Measurements from ENCODE around the gene MOV10L1.
"Not testable (repeated sequence)": the region's sequence is repeated elsewhere in the genome, so short reads cannot be mapped to it uniquely, and the experiment has no call there.

MOV10L1 gene

DNA sequence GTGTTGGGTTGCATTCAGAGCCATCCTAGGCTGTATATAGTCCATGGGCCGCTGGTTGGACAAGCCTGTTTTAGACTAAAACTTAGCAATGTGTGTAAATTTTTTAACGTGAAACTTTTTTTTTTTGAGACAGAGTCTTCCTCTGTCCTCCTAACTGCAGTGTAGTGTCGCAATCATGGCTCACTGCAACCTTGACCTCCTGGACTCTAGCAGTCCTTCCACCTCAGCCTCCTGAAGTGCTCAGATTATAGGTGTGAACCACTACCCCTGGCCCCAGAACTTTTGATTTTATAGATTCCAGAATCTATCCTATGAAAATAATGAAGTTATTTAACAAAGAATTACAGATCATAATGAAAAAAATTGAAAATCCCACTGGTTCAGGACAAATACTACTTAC, 50.8 kb downstream of the MOV10L1 start:
- Histone ChIP-seq H3K27me3 (ENCODE audit: control insufficient read depth in 1 of 2, insufficient read depth in 2 of 2, low read length in 2 of 2) (peaks cover 0 to 7% of the 10 kb centered on the region in 2 donors), H3K4me1 (ENCODE audit: control insufficient read depth, insufficient read depth, low read length) (peaks cover 4% of the 10 kb centered on the region), H3K9ac (ENCODE audit: low read length in 2 of 2) (no peak overlapping the region), H3K9me3 (ENCODE audit: control insufficient read depth in 2 of 2, low read length in 2 of 2) (no peaks in the 10 kb centered on the region), H3K27ac (ENCODE audit: low read length) (no peak overlapping the region), H3K4me3 (ENCODE audit: low read length in 2 of 2) (no peak overlapping the region), H3K36me3 (ENCODE audit: control insufficient read depth in 2 of 2, insufficient read depth in 2 of 2, low read length in 2 of 2) (no peaks in the 10 kb centered on the region)

- Histone ChIP-seq H3K36me3 (ENCODE audit: control insufficient read depth in 2 of 2, insufficient read depth in 2 of 2, low read length in 2 of 2) (no peaks in the 10 kb centered on the region), H3K4me3 (ENCODE audit: low read length in 2 of 2) (no peak overlapping the region), H3K9ac (ENCODE audit: low read length in 2 of 2) (no peak overlapping the region), H3K9me3 (ENCODE audit: control insufficient read depth in 2 of 2, low read length in 2 of 2) (no peaks in the 10 kb centered on the region), H3K27me3 (ENCODE audit: control insufficient read depth in 1 of 2, insufficient read depth in 2 of 2, low read length in 2 of 2) (peaks cover 0 to 7% of the 10 kb centered on the region in 2 donors), H3K4me1 (ENCODE audit: control insufficient read depth, insufficient read depth, low read length) (peaks cover 3% of the 10 kb centered on the region), H3K27ac (ENCODE audit: low read length) (no peak overlapping the region)
Measured at GRCh38 chr22:50141462-50141861, 51.7 kb downstream of the MOV10L1 start.

- no peak overlapping the region for H3K9ac ChIP-seq (ENCODE audit: low read length in 2 of 2)
- peaks cover 1% of the 10 kb centered on the region for H3K4me1 ChIP-seq (ENCODE audit: control insufficient read depth, insufficient read depth, low read length)
Measured at GRCh38 chr22:50141891-50142363, 52.1 kb downstream of the MOV10L1 start.

GRCh38 chr22:50143096-50143495, 53.3 kb downstream of the MOV10L1 start:
- Histone ChIP-seq H3K4me1 (ENCODE audit: control insufficient read depth, insufficient read depth, low read length) (peaks cover 5% of the 10 kb centered on the region), H3K9me3 (ENCODE audit: control insufficient read depth in 2 of 2, low read length in 2 of 2) (no peaks in the 10 kb centered on the region), H3K9ac (ENCODE audit: low read length in 2 of 2) (no peak overlapping the region), H3K27ac (ENCODE audit: low read length) (no peak overlapping the region), H3K36me3 (ENCODE audit: control insufficient read depth in 2 of 2, insufficient read depth in 2 of 2, low read length in 2 of 2) (no peaks in the 10 kb centered on the region), H3K27me3 (ENCODE audit: control insufficient read depth in 1 of 2, insufficient read depth in 2 of 2, low read length in 2 of 2) (peaks cover 0 to 7% of the 10 kb centered on the region in 2 donors), H3K4me3 (ENCODE audit: low read length in 2 of 2) (no peak overlapping the region)

More at GRCh38 chr22:50141891-50142363, 52.1 kb downstream of the MOV10L1 start:
- Histone ChIP-seq H3K9me3 (ENCODE audit: control insufficient read depth in 2 of 2, low read length in 2 of 2) (no peaks in the 10 kb centered on the region), H3K36me3 (ENCODE audit: control insufficient read depth in 2 of 2, insufficient read depth in 2 of 2, low read length in 2 of 2) (no peaks in the 10 kb centered on the region), H3K27me3 (ENCODE audit: control insufficient read depth in 1 of 2, insufficient read depth in 2 of 2, low read length in 2 of 2) (peaks cover 0 to 7% of the 10 kb centered on the region in 2 donors), H3K27ac (ENCODE audit: low read length) (no peak overlapping the region), H3K4me3 (ENCODE audit: low read length in 2 of 2) (no peak overlapping the region)

- Histone ChIP-seq H3K27me3 (ENCODE audit: control insufficient read depth in 1 of 2, insufficient read depth in 2 of 2, low read length in 2 of 2) (peaks cover 0 to 7% of the 10 kb centered on the region in 2 donors), H3K27ac (ENCODE audit: low read length) (no peak overlapping the region), H3K36me3 (ENCODE audit: control insufficient read depth in 2 of 2, insufficient read depth in 2 of 2, low read length in 2 of 2) (no peaks in the 10 kb centered on the region), H3K4me3 (ENCODE audit: low read length in 2 of 2) (no peak overlapping the region), H3K9me3 (ENCODE audit: control insufficient read depth in 2 of 2, low read length in 2 of 2) (no peaks in the 10 kb centered on the region), H3K4me1 (ENCODE audit: control insufficient read depth, insufficient read depth, low read length) (peaks cover 5% of the 10 kb centered on the region), H3K9ac (ENCODE audit: low read length in 2 of 2) (no peak overlapping the region)
Measured at GRCh38 chr22:50144005-50144614, 54.3 kb downstream of the MOV10L1 start.

DNA sequence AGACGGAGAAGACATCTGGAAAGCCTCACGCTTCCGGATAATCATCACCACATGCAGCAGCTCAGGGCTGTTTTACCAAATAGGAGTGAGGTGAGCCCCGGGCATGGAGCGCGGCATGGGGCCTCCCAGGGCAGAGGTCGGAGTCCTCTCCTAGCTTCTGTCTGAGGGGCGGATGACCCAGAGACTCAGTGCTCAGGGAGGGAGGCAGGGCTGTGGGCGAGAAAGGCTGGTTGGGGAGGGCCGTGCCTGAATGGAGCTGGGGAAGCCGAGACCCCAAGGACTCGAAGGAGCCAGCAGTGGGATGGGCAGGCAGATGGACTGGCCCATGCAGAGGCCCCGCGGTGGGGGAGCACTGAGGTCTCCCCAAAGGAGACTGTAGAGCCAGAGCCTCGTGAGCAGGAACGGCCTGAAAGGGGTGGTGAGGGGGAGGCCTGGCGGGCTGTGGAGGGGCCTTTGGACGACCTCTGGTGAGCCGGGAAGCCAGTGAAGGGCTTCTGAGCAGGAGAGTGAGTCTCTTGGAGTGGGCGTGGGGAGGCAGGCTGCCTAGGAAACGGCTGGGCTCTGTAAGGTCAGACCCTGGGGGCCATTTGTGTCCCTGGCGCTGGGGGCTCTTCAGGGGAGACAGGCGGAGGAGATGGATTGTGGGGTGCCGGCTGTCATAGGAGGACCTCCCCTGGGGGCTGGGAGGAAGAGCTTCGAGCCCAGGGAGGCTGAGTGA, 56.1 kb downstream of the MOV10L1 start:
- Histone ChIP-seq H3K36me3 (ENCODE audit: control insufficient read depth in 2 of 2, insufficient read depth in 2 of 2, low read length in 2 of 2) (no peaks in the 10 kb centered on the region), H3K4me1 (ENCODE audit: control insufficient read depth, insufficient read depth, low read length) (peaks cover 5% of the 10 kb centered on the region), H3K9me3 (ENCODE audit: control insufficient read depth in 2 of 2, low read length in 2 of 2) (no peaks in the 10 kb centered on the region), H3K9ac (ENCODE audit: low read length in 2 of 2) (no peak overlapping the region), H3K27me3 (ENCODE audit: control insufficient read depth in 1 of 2, insufficient read depth in 2 of 2, low read length in 2 of 2) (peaks cover 0 to 4% of the 10 kb centered on the region in 2 donors), H3K4me3 (ENCODE audit: low read length in 2 of 2) (no peak overlapping the region), H3K27ac (ENCODE audit: low read length) (no peak overlapping the region)

GRCh38 chr22:50146439-50147238, 56.8 kb downstream of the MOV10L1 start:
- no peak overlapping the region for H3K27ac ChIP-seq (ENCODE audit: low read length)
- no peak overlapping the region for H3K9ac ChIP-seq (ENCODE audit: low read length in 2 of 2)
- H3K27me3 ChIP-seq (ENCODE audit: control insufficient read depth in 1 of 2, insufficient read depth in 2 of 2, low read length in 2 of 2): peaks cover 0 to 4% of the 10 kb centered on the region in 2 donors
- no peaks in the 10 kb centered on the region for H3K36me3 ChIP-seq (ENCODE audit: control insufficient read depth in 2 of 2, insufficient read depth in 2 of 2, low read length in 2 of 2)
- peak overlapping the region in 1 of 2 donors; percentile 35 for H3K4me3 ChIP-seq (ENCODE audit: low read length in 2 of 2)
- no peaks in the 10 kb centered on the region for H3K9me3 ChIP-seq (ENCODE audit: control insufficient read depth in 2 of 2, low read length in 2 of 2)
- peaks cover 5% of the 10 kb centered on the region for H3K4me1 ChIP-seq (ENCODE audit: control insufficient read depth, insufficient read depth, low read length)

GRCh38 chr22:50147258-50148165, 57.7 kb downstream of the MOV10L1 start:
- not testable (repeated sequence) for H3K27me3 ChIP-seq (ENCODE audit: control insufficient read depth in 1 of 2, insufficient read depth in 2 of 2, low read length in 2 of 2); H3K27ac ChIP-seq (ENCODE audit: low read length)

GRCh38 chr22:50148166-50148500, 58.3 kb downstream of the MOV10L1 start:
- H3K9ac ChIP-seq (ENCODE audit: low read length in 2 of 2): no peak overlapping the region
- H3K27ac ChIP-seq (ENCODE audit: low read length): no peak overlapping the region
- no peaks in the 10 kb centered on the region for H3K9me3 ChIP-seq (ENCODE audit: control insufficient read depth in 2 of 2, low read length in 2 of 2)

More at GRCh38 chr22:50147258-50148165, 57.7 kb downstream of the MOV10L1 start:
- H3K4me1 ChIP-seq (ENCODE audit: control insufficient read depth, insufficient read depth, low read length); H3K9ac ChIP-seq (ENCODE audit: low read length in 2 of 2); H3K9me3 ChIP-seq (ENCODE audit: control insufficient read depth in 2 of 2, low read length in 2 of 2); H3K4me3 ChIP-seq (ENCODE audit: low read length in 2 of 2); H3K36me3 ChIP-seq (ENCODE audit: control insufficient read depth in 2 of 2, insufficient read depth in 2 of 2, low read length in 2 of 2): not testable (repeated sequence)

More at GRCh38 chr22:50148166-50148500, 58.3 kb downstream of the MOV10L1 start:
- Histone ChIP-seq H3K27me3 (ENCODE audit: control insufficient read depth in 1 of 2, insufficient read depth in 2 of 2, low read length in 2 of 2) (no peaks in the 10 kb centered on the region), H3K36me3 (ENCODE audit: control insufficient read depth in 2 of 2, insufficient read depth in 2 of 2, low read length in 2 of 2) (no peaks in the 10 kb centered on the region), H3K4me3 (ENCODE audit: low read length in 2 of 2) (no peak overlapping the region), H3K4me1 (ENCODE audit: control insufficient read depth, insufficient read depth, low read length) (peaks cover 5% of the 10 kb centered on the region)

All from stomach smooth muscle (tissue), 2 donors.